GM23248 (cell line): ENCODE results near the gene MOAP1.

ENCODE experiments used
- EZH2 ChIP-seq: fragments of 200-600 bp; sonication (generic); IDR thresholded peaks from 2 replicates; pipeline ENCODE4 v1.6.1; 2018; ENCODE audit warnings: antibody characterized with exemption, mild to moderate bottlenecking; ENCODE audit not compliant: insufficient read depth, poor library complexity, severe bottlenecking
- EZH2phosphoT487 ChIP-seq: fragments of 200-600 bp; sonication (generic); IDR thresholded peaks from 2 replicates; pipeline ENCODE4 v1.6.1; 2018; ENCODE audit warnings: antibody characterized with exemption, moderate library complexity, mild to moderate bottlenecking, low read depth; ENCODE audit not compliant: insufficient read depth

DNA sequence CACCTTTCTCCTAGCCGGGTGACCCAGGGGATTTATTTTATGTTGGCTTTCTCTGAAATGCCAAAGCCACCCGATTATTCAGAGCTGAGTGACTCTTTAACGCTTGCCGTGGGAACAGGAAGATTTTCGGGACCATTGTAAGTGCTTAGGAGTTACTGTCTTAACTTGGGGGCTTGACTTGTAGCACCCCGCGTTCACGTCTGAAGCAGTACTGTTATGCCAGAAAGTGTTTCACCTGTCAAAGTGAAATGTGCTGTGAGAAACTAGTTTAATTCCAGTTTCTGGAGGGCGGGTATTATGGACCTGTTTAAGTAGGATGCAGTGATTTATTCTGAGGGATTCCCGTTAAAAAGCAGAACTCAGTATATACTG lies 638 bp upstream of the MOAP1 start:
- TF ChIP-seq EZH2 (no peak), EZH2phosphoT487 (no peak)
